Heart left ventricle (tissue), 16 donors: ENCODE data around the gene WFDC5. TPM values are rescaled to one million over a fixed set of nuclear protein-coding genes. Genes with fewer than 3 reads are reported as not detected.

Experiments
- ATAC-seq, 4 donors: fragments of 200-7000 bp; cut with Tn5 transposase; one replicate each; pipeline ENCODE4 v1.9.1; 2020 to 2022; ENCODE audit warnings: moderate library complexity in 4 of 4, mild to moderate bottlenecking in 3 of 4, moderate number of reproducible peaks in 1 of 4
- DNase-seq, 5 donors: peaks; one replicate each; pipeline ENCODE4 v3.0.0-alpha.2; 2020
- H3K27ac ChIP-seq, 12 donors: fragments of 200-600 bp; sonication (generic) in 4 of 12; one replicate each; pipeline versions ENCODE4 v1.5.0 to v1.8.0; 2016 to 2022; ENCODE audit warnings: mild to moderate bottlenecking in 2 of 12
- H3K27me3 ChIP-seq, 9 donors: fragments of 200-600 bp; sonication (generic) in 2 of 9; one replicate each; pipeline versions ENCODE4 v1.5.1 to v1.8.0; 2016 to 2022; ENCODE audit warnings: mild to moderate bottlenecking in 3 of 9
- H3K36me3 ChIP-seq, 9 donors: fragments of 200-600 bp; sonication (generic) in 2 of 9; one replicate each; pipeline versions ENCODE4 v1.5.0 to v1.8.0; 2018 to 2022; ENCODE audit warnings: mild to moderate bottlenecking in 2 of 9
- H3K4me1 ChIP-seq, 12 donors: fragments of 200-600 bp; sonication (generic) in 4 of 12; one replicate each; pipeline versions ENCODE4 v1.5.0 to v1.8.0; 2016 to 2022; ENCODE audit warnings: mild to moderate bottlenecking in 3 of 12
- H3K4me3 ChIP-seq, 12 donors: fragments of 200-600 bp; sonication (generic) in 4 of 12; one replicate each; pipeline versions ENCODE4 v1.5.0 to v1.8.0; 2017 to 2022; ENCODE audit warnings: mild to moderate bottlenecking in 9 of 12, moderate library complexity in 4 of 12
- H3K9me3 ChIP-seq, 12 donors: fragments of 200-600 bp; sonication (generic) in 4 of 12; one replicate each; pipeline versions ENCODE4 v1.5.0 to v1.8.0; 2016 to 2022; ENCODE audit warnings: mild to moderate bottlenecking in 1 of 12
- POLR2A ChIP-seq, 2 donors: fragments of 450-650 bp; IDR thresholded peaks; one replicate each; pipeline ENCODE4 v1.6.1; 2017; ENCODE audit warnings: antibody characterized with exemption in 2 of 2, mild to moderate bottlenecking in 2 of 2, moderate library complexity in 2 of 2
- WGBS, 4 donors: extraction: QIAGEN DNeasy Blood & Tissue Kit in 2 of 4; methylation state at CpG; one replicate each; pipeline versions ENCODE4 v1.1.5 to v1.1.7; 2013 to 2018; 5-methylcytosine and 5-hydroxymethylcytosine counted together
- intact Hi-C, 10 donors: fragments of 100-400 bp; cut with DNase I; formaldehyde crosslinking; loops; one replicate each; pipeline versions ENCODE4 v1.11.1 to v1.14.2; 2022
- polyA plus RNA-seq, 2 donors: library from polyadenylated mRNA; stranded (reverse); fragments of 200-250 nt; gene quantifications; one replicate each; pipeline ENCODE4 v1.2.3, GENCODE V29; 2013
- total RNA-seq, 9 donors: library from RNA; depleted of rRNA in 2 of 9; stranded (reverse); fragments of >200 nt in 2 of 9; fragmentation: NEBNext Ultra II Directional in 3 of 9; extraction: Animal tissue kit (Norgen Biotek cat#: 25700) in 3 of 9; gene quantifications; one replicate each; pipeline versions ENCODE4 v1.1.0 to v1.2.4, GENCODE V29; 2016 to 2023
- TF ChIP-seq, protein P1 (sequence below), 12 donors: fragments of 200-600 bp; sonication (generic) in 4 of 12; IDR thresholded peaks; one replicate each; pipeline versions ENCODE4 v1.5.0 to v1.8.0; 2018 to 2022; ENCODE audit warnings: antibody characterized with exemption in 12 of 12, mild to moderate bottlenecking in 5 of 12
- donor health status: ischemic (EF 13 %, LVEDD 7.1; RV severe dilation, severe dysfunction).
- donor health status: healthy with polysubstance abuse.
- donor health status: DM: no; HTN: yes; CAD: no.
- donor health status: DM: no; HTN: no; CAD: no.
- donor health status: ischemic (EF 25% LVEDD 6.9; RV normal size, moderate dysfunction).
- donor health status: ischemic (EF 25% LVEDD 5.7; RV mildly dilated, moderate dysfunction).
- donor health status: healthy.
- donor health status: DM: yes; HTN: yes; CAD: no.
- donor health status: ischemic (EF 35%, LVEDD 5.7; RV mildly dilated, moderate dysfunction).
- donor health status: nonischemic (EF 11% LVEDD 7.7; RV severe dilation, severe dysfunction).
- donor health status: DM: yes; HTN: yes; CAD: no.
- donor health status: PGD.
- donor health status: ischemic (EF 29% LVEDD 5.4; RV normal size, mild dysfunction).
- donor health status: nonischemic (EF 23%, LVEDD 6.1; RV moderate dilation, normal function).

The WFDC5 gene
- total and polyA plus RNA-seq, 11 donors = not detected

- Histone ChIP-seq H3K4me3 (no peak overlapping the region), H3K27ac (no peak overlapping the region), H3K27me3 (peaks cover 0 to 38% (median 4%) of the 10 kb centered on the region in 9 donors), H3K9me3 (no peaks in the 10 kb centered on the region), H3K4me1 (no peaks in the 10 kb centered on the region), H3K36me3 (no peaks in the 10 kb centered on the region)
- no peak for ATAC-seq
- intact Hi-C loops = no loop called here
- TF ChIP-seq, protein P1, sequence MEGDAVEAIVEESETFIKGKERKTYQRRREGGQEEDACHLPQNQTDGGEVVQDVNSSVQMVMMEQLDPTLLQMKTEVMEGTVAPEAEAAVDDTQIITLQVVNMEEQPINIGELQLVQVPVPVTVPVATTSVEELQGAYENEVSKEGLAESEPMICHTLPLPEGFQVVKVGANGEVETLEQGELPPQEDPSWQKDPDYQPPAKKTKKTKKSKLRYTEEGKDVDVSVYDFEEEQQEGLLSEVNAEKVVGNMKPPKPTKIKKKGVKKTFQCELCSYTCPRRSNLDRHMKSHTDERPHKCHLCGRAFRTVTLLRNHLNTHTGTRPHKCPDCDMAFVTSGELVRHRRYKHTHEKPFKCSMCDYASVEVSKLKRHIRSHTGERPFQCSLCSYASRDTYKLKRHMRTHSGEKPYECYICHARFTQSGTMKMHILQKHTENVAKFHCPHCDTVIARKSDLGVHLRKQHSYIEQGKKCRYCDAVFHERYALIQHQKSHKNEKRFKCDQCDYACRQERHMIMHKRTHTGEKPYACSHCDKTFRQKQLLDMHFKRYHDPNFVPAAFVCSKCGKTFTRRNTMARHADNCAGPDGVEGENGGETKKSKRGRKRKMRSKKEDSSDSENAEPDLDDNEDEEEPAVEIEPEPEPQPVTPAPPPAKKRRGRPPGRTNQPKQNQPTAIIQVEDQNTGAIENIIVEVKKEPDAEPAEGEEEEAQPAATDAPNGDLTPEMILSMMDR (IDR thresholded peaks at IDR 0.05) = no peak
- no peak for TF ChIP-seq POLR2A (IDR thresholded peaks at IDR 0.05)
- 72 to 85% (median 80%) methylated on average over 4 of the region's 4 CpGs for WGBS, 4 donors
- no peak for DNase-seq
Observed at GRCh38 chr20:45115829-45116228, 855 bp upstream of the WFDC5 start.

GRCh38 chr20:45115386-45115774, 406 bp upstream of the WFDC5 start:
- no peaks in the 10 kb centered on the region for H3K4me1 ChIP-seq
- ATAC-seq (no peak), DNase-seq (no peak)
- H3K9me3 ChIP-seq = no peaks in the 10 kb centered on the region
- H3K4me3 ChIP-seq = no peak overlapping the region
- no peak overlapping the region for H3K27ac ChIP-seq
- WGBS, 4 donors = 63 to 82% (median 70%) methylated on average over 3 of the region's 3 CpGs
- H3K36me3 ChIP-seq = no peaks in the 10 kb centered on the region
- peaks cover 0 to 40% (median 4%) of the 10 kb centered on the region in 9 donors for H3K27me3 ChIP-seq
- intact Hi-C loops = no loop called here
- no peak for TF ChIP-seq POLR2A (IDR thresholded peaks at IDR 0.05)
- TF ChIP-seq, protein P1 (IDR thresholded peaks at IDR 0.05) = no peak

DNA sequence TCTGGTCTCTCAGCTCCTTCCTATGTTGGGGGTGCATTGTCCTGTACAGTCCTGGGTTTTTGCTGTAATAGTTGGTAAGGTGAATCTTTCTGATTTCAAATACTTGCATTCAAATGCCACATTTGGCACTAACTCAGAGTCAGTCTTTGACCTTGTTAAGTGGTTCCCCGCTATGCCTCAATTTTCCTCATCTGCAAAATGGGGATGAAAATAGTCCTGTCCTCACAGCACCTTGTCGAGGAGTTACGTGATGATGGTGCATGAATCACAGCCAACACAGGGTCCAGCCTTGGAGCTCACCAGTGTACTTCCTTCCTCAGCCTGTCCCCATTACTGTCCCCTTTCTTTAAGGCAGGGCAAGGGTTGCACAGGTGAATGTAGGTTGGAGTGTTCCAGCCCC, 1.1 kb downstream of the WFDC5 start:
- Histone ChIP-seq H3K4me1 (no peaks in the 10 kb centered on the region), H3K9me3 (no peaks in the 10 kb centered on the region), H3K4me3 (no peak overlapping the region), H3K27ac (no peak overlapping the region), H3K36me3 (no peaks in the 10 kb centered on the region), H3K27me3 (peaks cover 0 to 33% (median 3%) of the 10 kb centered on the region in 9 donors)
- ATAC-seq = no peak
- no peak for TF ChIP-seq POLR2A (IDR thresholded peaks at IDR 0.05)
- TF ChIP-seq, protein P1 (IDR thresholded peaks at IDR 0.05) = no peak
- WGBS, 4 donors = 88 to 96% (median 93%) methylated on average over 3 of the region's 3 CpGs
- intact Hi-C loops = loop anchor here in 1 of 10 donors (5.0 kb wide), 2 partner anchors 72 to 102 kb away; no protein-coding TSS in a partner anchor
- DNase-seq = no peak

GRCh38 chr20:45112754-45113153, 2.2 kb downstream of the WFDC5 start:
- peaks cover 0 to 33% (median 0%) of the 10 kb centered on the region in 9 donors for H3K27me3 ChIP-seq
- TF ChIP-seq, protein P1 (IDR thresholded peaks at IDR 0.05) = no peak
- TF ChIP-seq POLR2A (IDR thresholded peaks at IDR 0.05) = no peak
- DNase-seq (no peak), ATAC-seq (no peak)
- H3K9me3 ChIP-seq = no peaks in the 10 kb centered on the region
- H3K36me3 ChIP-seq = no peaks in the 10 kb centered on the region
- no peak overlapping the region for H3K4me3 ChIP-seq
- H3K27ac ChIP-seq = no peak overlapping the region
- no peaks in the 10 kb centered on the region for H3K4me1 ChIP-seq
- intact Hi-C loops = loop anchor here in 1 of 10 donors (5.0 kb wide), 2 partner anchors 70 to 100 kb away; no protein-coding TSS in a partner anchor
